Neural progenitor cell (in vitro differentiated cells): Measurements from ENCODE around the gene PRMT9. TPM values are rescaled to one million over a fixed set of nuclear protein-coding genes. Genes with fewer than 3 reads are reported as not detected.

Experiments
- DNase-seq: peaks from one replicate; pipeline ENCODE4 v3.0.0-alpha.2; 2016; ENCODE audit warnings: low spot score
- H2AFZ ChIP-seq: fragments of 200-600 bp; sonication (generic); replicated peaks from 2 replicates; pipeline ENCODE4 v1.6.1; 2016; ENCODE audit warnings: antibody characterized with exemption
- H3F3A ChIP-seq: fragments of 200-600 bp; sonication (generic); 2 replicates; pipeline ENCODE4 v1.6.1; 2016; ENCODE audit warnings: antibody characterized with exemption, low read depth
- H3K27ac ChIP-seq: fragments of 200-600 bp; sonication (generic); 2 replicates; pipeline ENCODE4 v1.5.1; 2016; ENCODE audit warnings: mild to moderate bottlenecking
- H3K27me3 ChIP-seq: fragments of 200-600 bp; sonication (generic); 2 replicates; pipeline ENCODE4 v1.6.1; 2016; ENCODE audit warnings: mild to moderate bottlenecking, moderate library complexity
- H3K36me3 ChIP-seq: fragments of 200-600 bp; sonication (generic); 2 replicates; pipeline ENCODE4 v1.5.1; 2016
- H3K4me1 ChIP-seq: fragments of 200-600 bp; sonication (generic); 2 replicates; pipeline ENCODE4 v1.6.1; 2016; ENCODE audit warnings: mixed run types
- H3K4me2 ChIP-seq: fragments of 200-600 bp; sonication (generic); 2 replicates; pipeline ENCODE4 v1.6.1; 2016
- H3K4me3 ChIP-seq: fragments of 200-600 bp; sonication (generic); 2 replicates; pipeline ENCODE4 v1.5.1; 2016
- H3K79me2 ChIP-seq: fragments of 200-600 bp; sonication (generic); 2 replicates; pipeline ENCODE4 v1.6.1; 2016; ENCODE audit warnings: low read depth
- H3K9ac ChIP-seq: fragments of 200-600 bp; sonication (generic); 2 replicates; pipeline ENCODE4 v1.6.1; 2016
- H3K9me3 ChIP-seq: fragments of 200-600 bp; sonication (generic); 2 replicates; pipeline ENCODE4 v1.5.1; 2016; ENCODE audit warnings: low read depth
- H4K20me1 ChIP-seq: fragments of 200-600 bp; sonication (generic); 2 replicates; pipeline ENCODE4 v1.6.1; 2016; ENCODE audit warnings: low read depth
- H3K27ac Mint-ChIP-seq: 3 replicates; pipeline ENCODE4 v1.8.0; 2021; ENCODE audit warnings: mixed read lengths
- H3K27me3 Mint-ChIP-seq: 2 replicates; pipeline ENCODE4 v1.8.0; 2022; ENCODE audit warnings: low read depth, mild to moderate bottlenecking, inconsistent platforms, moderate library complexity, mixed read lengths; ENCODE audit not compliant: insufficient read depth
- H3K36me3 Mint-ChIP-seq: 3 replicates; pipeline ENCODE4 v1.8.0; 2021; ENCODE audit warnings: mixed read lengths
- H3K4me1 Mint-ChIP-seq: 3 replicates; pipeline ENCODE4 v1.8.0; 2021; ENCODE audit warnings: mixed read lengths
- H3K4me3 Mint-ChIP-seq: 3 replicates; pipeline ENCODE4 v1.8.0; 2021; ENCODE audit warnings: mild to moderate bottlenecking, moderate library complexity, mixed read lengths
- H3K9me3 Mint-ChIP-seq: 3 replicates; pipeline ENCODE4 v1.8.0; 2020; ENCODE audit warnings: mixed read lengths
- CTCF ChIP-seq: fragments of 200-600 bp; sonication (generic); IDR thresholded peaks from 2 replicates; pipeline ENCODE4 v1.5.1; 2017; ENCODE audit warnings: antibody characterized with exemption, mild to moderate bottlenecking
- EZH2 ChIP-seq: fragments of 200-600 bp; sonication (generic); IDR thresholded peaks from 2 replicates; pipeline ENCODE4 v1.6.1; 2017; ENCODE audit warnings: antibody characterized with exemption, mild to moderate bottlenecking, moderate library complexity
- EZH2phosphoT487 ChIP-seq: fragments of 200-600 bp; sonication (generic); IDR thresholded peaks from 2 replicates; pipeline ENCODE4 v1.6.1; 2017; ENCODE audit warnings: antibody characterized with exemption
- total RNA-seq: library from RNA; depleted of rRNA; stranded (reverse); fragments of >200 nt; gene quantifications from 2 replicates; pipeline ENCODE4 v1.2.3, GENCODE V29; 2015; ENCODE audit warnings: low replicate concordance

Gene PRMT9
- total RNA-seq, 1 donor from 2014 or later: 24.8 TPM

GRCh38 chr4:147635348-147635747, 48.6 kb downstream of the PRMT9 start:
- H3K4me2 ChIP-seq: no peak overlapping the region
- no peaks in the 10 kb centered on the region for H3K9me3 ChIP-seq
- H3K4me3 ChIP-seq: no peak overlapping the region
- peaks cover 8% of the 10 kb centered on the region for H3F3A ChIP-seq
- no peaks in the 10 kb centered on the region for H4K20me1 ChIP-seq
- peaks cover 20% of the 10 kb centered on the region for H3K36me3 ChIP-seq
- H3K79me2 ChIP-seq: no peaks in the 10 kb centered on the region
- no peak overlapping the region for H3K27ac ChIP-seq
- no peak overlapping the region for H3K4me3 Mint-ChIP-seq
- H3K4me1 ChIP-seq: no peaks in the 10 kb centered on the region
- TF ChIP-seq EZH2: no peak
- no peak for TF ChIP-seq EZH2phosphoT487
- TF ChIP-seq CTCF: no peak
- H3K9ac ChIP-seq: no peak overlapping the region
- no peak overlapping the region for H3K27ac Mint-ChIP-seq
- peaks cover 4% of the 10 kb centered on the region for H3K27me3 Mint-ChIP-seq
- H3K36me3 Mint-ChIP-seq: peaks cover 41% of the 10 kb centered on the region
- H3K9me3 Mint-ChIP-seq: peaks cover 3% of the 10 kb centered on the region
- DNase-seq: no peak
- H3K27me3 ChIP-seq: no peaks in the 10 kb centered on the region
- no peak overlapping the region for H2AFZ ChIP-seq
- H3K4me1 Mint-ChIP-seq: no peaks in the 10 kb centered on the region

- Histone ChIP-seq H3K36me3 (peaks cover 30% of the 10 kb centered on the region), H3K9me3 (no peaks in the 10 kb centered on the region), H4K20me1 (no peaks in the 10 kb centered on the region), H3K4me2 (no peak overlapping the region), H2AFZ (no peak overlapping the region), H3K27ac (no peak overlapping the region), H3K27me3 (no peaks in the 10 kb centered on the region), H3K9ac (no peak overlapping the region), H3K4me3 (no peak overlapping the region), H3K4me1 (no peaks in the 10 kb centered on the region), H3F3A (peaks cover 4% of the 10 kb centered on the region), H3K79me2 (no peaks in the 10 kb centered on the region)
- H3K27me3 Mint-ChIP-seq: peaks cover 2% of the 10 kb centered on the region
- no peak overlapping the region for H3K27ac Mint-ChIP-seq
- no peaks in the 10 kb centered on the region for H3K4me1 Mint-ChIP-seq
- TF ChIP-seq CTCF (no peak), EZH2phosphoT487 (no peak), EZH2 (no peak)
- DNase-seq: no peak
- H3K4me3 Mint-ChIP-seq: no peak overlapping the region
- H3K9me3 Mint-ChIP-seq: peaks cover 3% of the 10 kb centered on the region
- peaks cover 38% of the 10 kb centered on the region for H3K36me3 Mint-ChIP-seq
Measured at GRCh38 chr4:147633643-147634042, 50.3 kb downstream of the PRMT9 start.

- H3K27me3 ChIP-seq: no peaks in the 10 kb centered on the region
- DNase-seq: no peak
- no peaks in the 10 kb centered on the region for H3K4me1 ChIP-seq
- H3K27me3 Mint-ChIP-seq: peaks cover 2% of the 10 kb centered on the region
- H3K9me3 Mint-ChIP-seq: peaks cover 3% of the 10 kb centered on the region
- peaks cover 38% of the 10 kb centered on the region for H3K36me3 Mint-ChIP-seq
- no peak overlapping the region for H3K9ac ChIP-seq
- no peak overlapping the region for H2AFZ ChIP-seq
- no peaks in the 10 kb centered on the region for H3F3A ChIP-seq
- H3K4me1 Mint-ChIP-seq: no peaks in the 10 kb centered on the region
- H4K20me1 ChIP-seq: no peaks in the 10 kb centered on the region
- no peak overlapping the region for H3K27ac Mint-ChIP-seq
- peaks cover 30% of the 10 kb centered on the region for H3K36me3 ChIP-seq
- no peak for TF ChIP-seq EZH2phosphoT487
- no peak for TF ChIP-seq EZH2
- no peak for TF ChIP-seq CTCF
- no peaks in the 10 kb centered on the region for H3K79me2 ChIP-seq
- no peak overlapping the region for H3K4me2 ChIP-seq
- no peak overlapping the region for H3K4me3 Mint-ChIP-seq
- H3K9me3 ChIP-seq: no peaks in the 10 kb centered on the region
- H3K27ac ChIP-seq: no peak overlapping the region
- H3K4me3 ChIP-seq: no peak overlapping the region
Measured at GRCh38 chr4:147633113-147633512, 50.9 kb downstream of the PRMT9 start.
